HG03460 (cell line): ENCODE data around the gene BLNK.

Experiments
- ATAC-seq: cut with Tn5 transposase; IDR thresholded peaks from one replicate; pipeline ENCODE4 v1.9.1; 2021; ENCODE audit not compliant: unreplicated experiment

The BLNK gene

DNA sequence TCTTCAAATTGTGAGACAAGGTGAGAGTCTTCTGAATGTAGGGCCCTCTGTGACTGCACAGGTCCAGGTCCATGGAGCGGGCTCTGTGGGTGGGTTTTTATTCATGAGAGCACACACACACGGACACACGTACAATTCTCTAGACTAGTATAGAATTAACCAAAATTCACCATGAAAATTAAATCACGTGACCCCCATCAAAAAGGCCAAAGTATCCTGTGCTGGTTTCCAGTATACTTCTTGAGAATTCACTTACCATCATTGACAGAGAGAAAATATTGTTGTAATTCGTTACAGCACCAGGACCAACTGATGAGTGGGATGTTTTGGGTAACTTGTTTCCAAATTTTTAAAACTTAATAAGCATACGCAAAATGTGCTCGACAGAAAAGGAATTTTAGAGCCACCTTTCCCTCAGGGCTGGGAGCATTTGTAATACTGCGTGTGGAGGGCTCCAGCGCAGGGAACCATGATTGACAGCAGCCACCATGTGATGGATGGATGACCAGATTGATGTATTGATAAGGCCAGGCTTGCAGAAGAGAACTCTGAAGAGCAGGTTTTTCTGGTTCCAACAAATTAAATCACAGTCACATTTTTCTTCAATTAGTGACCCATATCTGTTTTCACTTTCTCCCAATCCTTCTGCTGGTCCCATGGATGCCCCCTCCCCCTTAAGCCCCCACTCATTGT lies 18.0 kb upstream of the BLNK start:
- ATAC-seq, result no peak

GRCh38 chr10:96288151-96288621 lies 16.8 kb upstream of the BLNK start:
- ATAC-seq, result peak; percentile 71

- ATAC-seq, result peak; percentile 62
Observed at GRCh38 chr10:96287392-96288105, 16.2 kb upstream of the BLNK start.

DNA sequence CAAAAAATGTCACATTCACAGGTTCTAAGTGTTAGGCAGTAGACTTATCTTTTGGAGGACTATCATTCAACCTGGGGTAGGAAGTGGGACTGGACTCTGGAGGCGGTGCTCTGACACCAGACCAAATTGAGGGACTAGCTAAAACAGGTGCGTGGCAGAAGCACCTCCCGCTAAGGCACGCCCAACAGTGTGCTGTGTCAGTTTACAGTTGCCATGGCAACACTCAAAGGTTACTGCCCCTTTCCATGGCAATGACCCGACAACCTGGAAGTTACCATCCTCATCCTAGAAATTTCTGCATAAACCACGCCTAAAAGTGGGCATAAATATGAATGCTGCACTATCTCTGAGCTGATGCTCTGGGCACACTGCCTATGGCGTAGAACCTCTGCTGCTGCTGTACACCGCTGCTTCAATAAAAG lies 14.0 kb upstream of the BLNK start:
- no peak for ATAC-seq

GRCh38 chr10:96283756-96284155 lies 12.4 kb upstream of the BLNK start:
- ATAC-seq, result no peak

DNA sequence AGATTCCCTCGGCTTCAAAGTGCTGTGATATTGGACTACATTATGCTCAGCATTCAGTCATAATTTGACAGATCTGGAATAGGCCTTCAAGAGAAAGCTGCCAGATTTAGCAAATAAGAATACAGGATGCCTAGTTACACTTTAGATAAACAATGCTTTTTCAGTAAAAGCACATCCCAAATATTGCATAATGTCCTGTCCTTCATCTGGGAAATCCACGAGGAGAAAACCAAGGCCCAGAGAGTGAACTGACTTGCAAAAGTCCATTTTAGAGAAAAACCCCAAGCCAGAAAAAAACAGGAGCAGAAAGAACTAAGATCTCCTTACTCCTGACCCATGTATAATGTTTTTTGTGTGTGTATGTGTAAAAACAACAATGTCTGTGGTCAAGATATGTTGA lies 12.0 kb upstream of the BLNK start:
- ATAC-seq, result no peak

DNA sequence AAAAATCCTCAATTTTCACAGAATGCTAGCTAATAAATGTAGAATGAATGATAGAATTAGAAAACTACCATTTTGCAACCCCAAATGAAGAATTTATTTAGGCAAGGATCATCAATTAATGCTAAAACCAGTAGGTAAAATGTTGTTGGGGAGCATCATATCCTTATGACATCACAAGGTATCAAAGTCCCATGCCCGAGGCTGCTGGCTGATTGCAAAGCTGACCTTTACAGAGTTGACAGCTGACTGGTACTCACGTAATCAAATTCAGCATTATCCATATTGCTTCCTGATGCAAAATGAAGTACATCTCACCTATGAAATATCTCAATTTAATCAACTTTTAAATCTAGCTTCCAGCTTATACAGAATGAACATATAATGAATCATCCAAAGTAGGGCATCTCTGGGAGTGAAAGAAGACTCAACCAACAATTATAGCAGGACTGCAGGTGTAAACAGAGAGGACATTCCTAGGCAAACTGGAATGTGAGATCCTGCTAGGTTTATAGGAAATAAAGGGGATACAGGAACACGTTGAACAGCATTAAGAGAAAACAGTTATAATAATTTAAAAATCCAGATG lies 10.2 kb upstream of the BLNK start:
- ATAC-seq, result no peak

GRCh38 chr10:96280859-96281258 lies 9.5 kb upstream of the BLNK start:
- no peak for ATAC-seq

DNA sequence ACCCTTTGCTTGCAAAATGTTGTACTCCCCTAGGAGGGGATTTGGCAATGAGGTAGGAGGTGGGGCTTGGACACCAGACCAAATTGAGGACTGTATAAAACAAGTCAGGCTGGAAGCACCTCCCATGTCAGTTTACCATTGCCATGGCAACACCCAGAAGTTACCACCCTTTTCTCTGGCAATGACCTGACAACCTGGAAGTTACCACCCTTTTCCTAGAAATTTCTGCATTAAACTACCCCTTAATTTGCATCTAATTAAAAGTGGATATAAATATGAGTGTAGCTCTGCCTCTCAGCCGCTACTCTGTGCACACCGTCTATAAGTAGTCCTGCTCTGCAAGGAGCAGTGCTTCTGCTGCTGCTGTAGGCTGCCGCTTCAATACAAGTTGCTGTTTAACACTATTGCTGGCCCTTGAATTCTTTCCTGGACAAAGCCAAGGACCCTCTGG lies 7.8 kb upstream of the BLNK start:
- no peak for ATAC-seq

DNA sequence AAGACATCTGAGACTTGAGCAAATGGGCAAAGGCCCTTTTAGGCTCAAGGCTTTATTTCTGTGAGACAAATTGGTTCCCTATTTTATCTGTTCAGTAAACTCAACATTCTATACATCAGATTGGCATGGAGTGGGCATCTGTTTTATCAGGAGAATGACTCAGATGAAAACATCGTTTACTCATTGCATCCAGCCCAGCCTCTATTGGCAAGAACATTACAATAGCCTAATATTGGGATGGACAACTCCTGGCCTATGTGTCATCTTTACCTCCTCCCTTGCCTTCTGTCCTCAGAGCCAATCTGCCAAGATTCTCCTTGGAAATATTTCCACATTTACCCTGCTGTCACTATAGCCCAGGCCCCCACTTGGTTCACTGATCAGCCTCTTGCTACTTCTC lies 5.5 kb upstream of the BLNK start:
- ATAC-seq, result no peak

DNA sequence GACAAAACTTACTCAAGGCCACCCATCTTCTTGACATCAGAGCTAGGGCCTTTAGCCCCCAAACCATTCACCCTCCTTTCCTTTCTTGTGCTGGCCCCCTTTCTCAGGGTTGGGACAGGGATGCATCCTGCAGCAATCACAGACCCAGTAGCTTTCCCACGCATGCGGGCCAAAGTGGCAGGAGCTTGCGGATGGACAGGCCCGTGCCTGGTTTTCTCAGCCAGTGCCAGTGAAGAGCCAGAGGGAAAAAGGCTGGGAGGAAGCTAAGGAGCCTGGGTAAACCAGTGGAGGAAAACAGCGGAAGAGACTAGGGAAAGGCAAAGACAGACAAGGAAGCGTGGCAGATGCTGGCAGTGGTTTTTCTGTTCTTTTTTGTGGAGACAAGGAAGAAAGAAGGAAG lies 5.1 kb upstream of the BLNK start:
- no peak for ATAC-seq

GRCh38 chr10:96275685-96276418 lies 4.5 kb upstream of the BLNK start:
- ATAC-seq, result no peak

GRCh38 chr10:96272316-96273280 lies 1.2 kb upstream of the BLNK start:
- ATAC-seq, result peak; percentile 1

- ATAC-seq, result no peak
Observed at GRCh38 chr10:96270571-96270970, 798 bp downstream of the BLNK start.

DNA sequence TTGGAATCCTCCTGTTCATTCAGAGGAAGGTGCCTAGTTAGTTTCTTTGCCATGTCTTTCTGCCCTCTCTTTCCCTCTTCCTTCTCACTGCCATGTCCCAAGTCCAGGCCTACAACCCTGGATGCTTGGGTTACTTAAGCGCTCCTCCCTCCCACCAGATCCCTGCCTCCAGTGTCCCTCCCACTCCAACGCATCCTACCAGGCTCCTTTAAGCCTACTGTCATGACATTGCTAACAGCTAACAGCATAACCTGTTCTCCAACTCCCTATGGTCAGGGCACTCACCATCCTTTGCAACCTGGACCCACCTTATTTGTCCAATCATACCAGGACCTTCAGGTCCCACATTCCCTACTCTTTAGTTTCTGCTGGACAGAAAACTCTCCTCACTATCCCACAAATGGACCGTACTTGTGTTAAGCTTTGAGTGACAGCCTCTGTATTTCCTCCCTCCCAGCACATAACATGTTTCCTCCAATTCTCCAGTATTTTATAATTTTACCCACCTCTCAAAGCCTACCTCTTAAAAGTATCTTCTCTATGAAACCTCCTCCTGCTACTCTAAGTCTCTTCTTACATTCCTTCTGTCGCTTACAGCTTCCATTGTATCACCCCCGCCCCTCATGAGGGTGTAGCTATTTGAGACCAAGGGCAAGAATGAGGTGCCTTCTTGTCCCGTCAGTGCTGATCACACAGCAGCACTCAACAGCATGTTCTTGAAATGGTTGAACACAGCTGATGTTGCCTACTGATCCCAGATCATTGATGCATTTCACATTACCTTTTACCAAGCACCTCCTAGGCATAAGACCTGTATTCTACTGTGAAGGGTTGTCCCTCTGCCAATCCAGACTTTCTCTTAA lies 1.7 kb downstream of the BLNK start:
- ATAC-seq, result no peak

GRCh38 chr10:96268341-96268909 lies 2.9 kb downstream of the BLNK start:
- ATAC-seq, result no peak

DNA sequence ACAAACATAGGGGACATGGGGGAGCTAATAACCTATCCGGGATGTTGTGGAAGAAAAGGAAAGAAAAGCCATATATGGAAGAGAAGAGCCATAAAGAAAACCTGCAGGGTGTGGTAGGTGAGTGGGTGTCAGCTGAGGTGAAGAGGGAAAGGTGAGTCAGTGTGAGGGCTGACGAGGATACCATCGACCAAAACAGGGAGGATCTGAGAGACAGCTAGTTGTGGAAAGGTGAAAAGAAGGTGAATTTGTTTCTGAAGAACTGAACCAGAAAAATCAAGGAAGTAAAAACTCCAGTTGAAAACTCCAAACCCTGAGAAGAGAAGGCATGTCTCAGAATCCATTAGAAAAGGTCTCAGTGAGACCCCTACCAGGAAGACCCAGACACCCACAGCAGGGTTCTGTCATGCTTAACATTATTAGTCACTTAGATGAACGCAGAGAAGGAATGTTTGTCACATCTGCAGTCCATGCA lies 4.1 kb downstream of the BLNK start:
- no peak for ATAC-seq

GRCh38 chr10:96266118-96266770 lies 5.1 kb downstream of the BLNK start:
- ATAC-seq, result no peak
